ENCODE results near the gene CAB39. TPM values are rescaled to one million over a fixed set of nuclear protein-coding genes. Genes with fewer than 3 reads are reported as not detected.
A peak's percentile ranks its signal among the peaks of the same experiment; 100 is the strongest.

The CAB39 gene
- polyA plus RNA-seq, 1 donor (not counting 4 experiments of a cell fraction or from before 2014, with no cell fraction given): 120 TPM

- peaks cover 19% of the 10 kb centered on the region for H3K4me1 ChIP-seq (ENCODE audit: control insufficient read depth, extremely low read depth, insufficient read depth, low read length)
- H3K27ac ChIP-seq (ENCODE audit: control insufficient read depth, insufficient read depth, low read length): no peak overlapping the region
- H3K9ac ChIP-seq (ENCODE audit: control insufficient read depth, extremely low read depth, insufficient read depth, low read length): no peak overlapping the region
- H3K9me3 ChIP-seq (ENCODE audit: control insufficient read depth, low read depth, low read length): peaks cover 1% of the 10 kb centered on the region
- H3K36me3 ChIP-seq (ENCODE audit: control insufficient read depth in 2 of 2, extremely low read depth in 1 of 2, insufficient read depth in 2 of 2, low read length in 2 of 2): no peaks in the 10 kb centered on the region
- no peak for TF ChIP-seq EZH2 (IDR thresholded peaks at IDR 0.05; ENCODE audit: low read length)
- TF ChIP-seq, protein P1, sequence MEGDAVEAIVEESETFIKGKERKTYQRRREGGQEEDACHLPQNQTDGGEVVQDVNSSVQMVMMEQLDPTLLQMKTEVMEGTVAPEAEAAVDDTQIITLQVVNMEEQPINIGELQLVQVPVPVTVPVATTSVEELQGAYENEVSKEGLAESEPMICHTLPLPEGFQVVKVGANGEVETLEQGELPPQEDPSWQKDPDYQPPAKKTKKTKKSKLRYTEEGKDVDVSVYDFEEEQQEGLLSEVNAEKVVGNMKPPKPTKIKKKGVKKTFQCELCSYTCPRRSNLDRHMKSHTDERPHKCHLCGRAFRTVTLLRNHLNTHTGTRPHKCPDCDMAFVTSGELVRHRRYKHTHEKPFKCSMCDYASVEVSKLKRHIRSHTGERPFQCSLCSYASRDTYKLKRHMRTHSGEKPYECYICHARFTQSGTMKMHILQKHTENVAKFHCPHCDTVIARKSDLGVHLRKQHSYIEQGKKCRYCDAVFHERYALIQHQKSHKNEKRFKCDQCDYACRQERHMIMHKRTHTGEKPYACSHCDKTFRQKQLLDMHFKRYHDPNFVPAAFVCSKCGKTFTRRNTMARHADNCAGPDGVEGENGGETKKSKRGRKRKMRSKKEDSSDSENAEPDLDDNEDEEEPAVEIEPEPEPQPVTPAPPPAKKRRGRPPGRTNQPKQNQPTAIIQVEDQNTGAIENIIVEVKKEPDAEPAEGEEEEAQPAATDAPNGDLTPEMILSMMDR (optimal IDR thresholded peaks at IDR 0.05 in 1 of 3, IDR thresholded peaks at IDR 0.05 in 1 of 3, conservative IDR thresholded peaks at IDR 0.05 in 1 of 3; ENCODE audit: extremely low read depth in 1 of 3, insufficient read depth in 2 of 3, low read length in 3 of 3): no peak
- H4K20me1 ChIP-seq (ENCODE audit: control insufficient read depth, extremely low read depth, insufficient read depth, low read length): no peaks in the 10 kb centered on the region
- dilution Hi-C loops (cut with MboI; ENCODE audit: extremely low pct_ligation_motif_present, low sequenced_read_pairs): no loop called here
- no peaks in the 10 kb centered on the region for H3K27me3 ChIP-seq (ENCODE audit: control insufficient read depth, extremely low read depth, insufficient read depth, low read length)
- no peak for FAIRE-seq
- no peak overlapping the region for H3K4me3 ChIP-seq (ENCODE audit: control insufficient read depth in 2 of 3, extremely low read depth in 1 of 3, insufficient read depth in 2 of 3, low read depth in 1 of 3, low read length in 3 of 3)
- H3K79me2 ChIP-seq (ENCODE audit: control insufficient read depth, insufficient read depth, low read length): no peaks in the 10 kb centered on the region
- no peak overlapping the region for H2AFZ ChIP-seq (ENCODE audit: control insufficient read depth, low read length)
- no peaks in the 10 kb centered on the region for H3K9me1 ChIP-seq (ENCODE audit: control insufficient read depth, extremely low read depth, insufficient read depth, low read length)
- DNase-seq (ENCODE audit: low read depth, low spot score): no peak
- no peak overlapping the region for H3K4me2 ChIP-seq (ENCODE audit: control insufficient read depth, extremely low read depth, insufficient read depth, low read depth, low read length)
Observed at GRCh38 chr2:230676546-230676945, 36.1 kb upstream of the CAB39 start.

DNA sequence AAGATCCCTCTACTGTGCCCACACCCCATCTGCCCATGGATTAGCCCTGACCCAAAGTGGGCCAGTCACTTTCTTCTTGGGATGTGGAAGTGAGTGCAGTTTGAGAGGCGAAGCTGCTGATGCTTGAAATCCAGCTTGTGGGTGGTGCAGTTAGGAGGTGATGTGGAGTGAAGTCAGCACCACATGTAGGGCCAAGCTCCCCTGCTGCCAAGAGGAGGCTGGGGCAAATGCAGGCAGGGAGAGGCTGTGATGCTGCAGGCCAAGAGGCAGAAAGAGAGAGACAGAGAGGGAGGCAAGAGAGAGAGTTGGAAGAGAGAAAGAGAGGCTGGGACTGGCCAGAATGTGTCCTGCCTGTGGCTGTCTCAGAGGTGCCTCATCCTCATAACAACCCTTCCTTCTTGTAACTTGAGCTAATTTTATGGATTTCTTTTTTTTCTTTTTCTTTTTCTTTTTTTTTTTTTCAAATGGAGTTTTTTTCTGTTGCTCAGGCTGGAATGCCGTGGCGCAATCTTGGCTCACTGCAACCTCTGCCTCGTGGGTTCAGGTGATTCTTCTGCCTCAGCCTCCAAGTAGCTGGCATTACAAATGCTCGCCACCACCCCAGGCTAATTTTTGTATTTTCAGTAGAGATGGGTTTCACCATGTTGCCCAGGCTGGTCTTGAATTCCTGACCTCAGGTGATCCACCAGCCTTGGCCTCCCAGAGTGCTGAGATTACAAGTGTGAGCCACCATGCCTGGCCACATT lies 35.3 kb upstream of the CAB39 start:
- Histone ChIP-seq H3K79me2 (ENCODE audit: control insufficient read depth, insufficient read depth, low read length) (no peaks in the 10 kb centered on the region), H3K4me2 (ENCODE audit: control insufficient read depth, extremely low read depth, insufficient read depth, low read depth, low read length) (no peak overlapping the region), H3K36me3 (ENCODE audit: control insufficient read depth in 2 of 2, extremely low read depth in 1 of 2, insufficient read depth in 2 of 2, low read length in 2 of 2) (no peaks in the 10 kb centered on the region), H3K9ac (ENCODE audit: control insufficient read depth, extremely low read depth, insufficient read depth, low read length) (no peak overlapping the region), H3K4me3 (ENCODE audit: control insufficient read depth in 2 of 3, extremely low read depth in 1 of 3, insufficient read depth in 2 of 3, low read depth in 1 of 3, low read length in 3 of 3) (no peak overlapping the region), H3K27me3 (ENCODE audit: control insufficient read depth, extremely low read depth, insufficient read depth, low read length) (no peaks in the 10 kb centered on the region), H3K27ac (ENCODE audit: control insufficient read depth, insufficient read depth, low read length) (peak overlapping the region; percentile 50), H2AFZ (ENCODE audit: control insufficient read depth, low read length) (no peak overlapping the region), H3K9me1 (ENCODE audit: control insufficient read depth, extremely low read depth, insufficient read depth, low read length) (no peaks in the 10 kb centered on the region), H3K4me1 (ENCODE audit: control insufficient read depth, extremely low read depth, insufficient read depth, low read length) (peaks cover 20% of the 10 kb centered on the region), H4K20me1 (ENCODE audit: control insufficient read depth, extremely low read depth, insufficient read depth, low read length) (no peaks in the 10 kb centered on the region), H3K9me3 (ENCODE audit: control insufficient read depth, low read depth, low read length) (peaks cover 1% of the 10 kb centered on the region)
- dilution Hi-C loops (cut with MboI; ENCODE audit: extremely low pct_ligation_motif_present, low sequenced_read_pairs): no loop called here
- TF ChIP-seq EZH2 (IDR thresholded peaks at IDR 0.05; ENCODE audit: low read length): no peak
- TF ChIP-seq, protein P1 (optimal IDR thresholded peaks at IDR 0.05 in 1 of 3, IDR thresholded peaks at IDR 0.05 in 1 of 3, conservative IDR thresholded peaks at IDR 0.05 in 1 of 3; ENCODE audit: extremely low read depth in 1 of 3, insufficient read depth in 2 of 3, low read length in 3 of 3): no peak
- FAIRE-seq: no peak
- no peak for DNase-seq (ENCODE audit: low read depth, low spot score)

Data from keratinocyte (primary cell).